GM23338 (cell line): ENCODE measurements around the gene IGF1R. TPM values are rescaled to one million over a fixed set of nuclear protein-coding genes. Genes with fewer than 3 reads are reported as not detected.

Experiments used
- ATAC-seq: fragments of 200-7000 bp; cut with Tn5 transposase; 3 replicates; pipeline ENCODE4 v1.9.1; 2020
- DNase-seq: peaks from one replicate; pipeline ENCODE4 v3.0.0-alpha.2; 2015; ENCODE audit warnings: low spot score
- H2AFZ ChIP-seq: fragments of 200-600 bp; sonication (generic); 2 replicates; pipeline ENCODE4 v1.8.0; 2016; ENCODE audit warnings: antibody characterized with exemption, mild to moderate bottlenecking, moderate library complexity
- H3F3A ChIP-seq: fragments of 200-600 bp; sonication (generic); replicated peaks from 2 replicates; pipeline ENCODE4 v1.8.0; 2017; ENCODE audit warnings: antibody characterized with exemption, mixed run types, low read depth
- H3K27ac ChIP-seq: fragments of 200-600 bp; sonication (generic); 2 replicates; pipeline ENCODE4 v1.6.1; 2016; ENCODE audit warnings: low read depth
- H3K27me3 ChIP-seq: fragments of 200-600 bp; sonication (generic); 2 replicates; pipeline ENCODE4 v1.8.0; 2016; ENCODE audit warnings: mild to moderate bottlenecking, mixed run types, moderate library complexity; ENCODE audit not compliant: insufficient read depth
- H3K36me3 ChIP-seq: fragments of 200-600 bp; sonication (generic); 2 replicates; pipeline ENCODE4 v1.8.0; 2016; ENCODE audit warnings: mild to moderate bottlenecking; ENCODE audit not compliant: insufficient read depth
- H3K4me1 ChIP-seq: fragments of 200-600 bp; sonication (generic); 2 replicates; pipeline ENCODE4 v1.8.0; 2016; ENCODE audit warnings: mild to moderate bottlenecking, moderate library complexity; ENCODE audit not compliant: insufficient read depth
- H3K4me2 ChIP-seq: fragments of 200-600 bp; sonication (generic); 2 replicates; pipeline ENCODE4 v1.7.1; 2017; ENCODE audit warnings: mixed run types
- H3K4me3 ChIP-seq: fragments of 200-600 bp; sonication (generic); 2 replicates; pipeline ENCODE4 v1.6.1; 2016; ENCODE audit warnings: mixed run types
- H3K79me2 ChIP-seq: fragments of 200-600 bp; sonication (generic); replicated peaks from 2 replicates; pipeline ENCODE4 v1.8.0; 2017; ENCODE audit warnings: mild to moderate bottlenecking; ENCODE audit not compliant: insufficient read depth
- H3K9me2 ChIP-seq: fragments of 200-600 bp; sonication (generic); 2 replicates; pipeline ENCODE4 v1.8.0; 2017; ENCODE audit not compliant: insufficient read depth
- H4K20me1 ChIP-seq: fragments of 200-600 bp; sonication (generic); replicated peaks from 2 replicates; pipeline ENCODE4 v1.8.0; 2017; ENCODE audit warnings: mild to moderate bottlenecking; ENCODE audit not compliant: insufficient read depth
- H3K27ac Mint-ChIP-seq: 2 replicates; pipeline ENCODE4 v1.8.0; 2020; ENCODE audit warnings: inconsistent platforms, mild to moderate bottlenecking, moderate library complexity, mixed read lengths
- H3K27me3 Mint-ChIP-seq: 3 replicates; pipeline ENCODE4 v1.8.0; 2022; ENCODE audit warnings: low read depth, mild to moderate bottlenecking, moderate library complexity, mixed read lengths, inconsistent platforms; ENCODE audit not compliant: insufficient read depth, poor library complexity
- H3K36me3 Mint-ChIP-seq: 3 replicates; pipeline ENCODE4 v1.8.0; 2021; ENCODE audit warnings: low read depth, mild to moderate bottlenecking, inconsistent platforms, moderate library complexity, mixed read lengths
- H3K4me1 Mint-ChIP-seq: 3 replicates; pipeline ENCODE4 v1.8.0; 2020; ENCODE audit warnings: mild to moderate bottlenecking, inconsistent platforms, mixed read lengths
- H3K4me3 Mint-ChIP-seq: 3 replicates; pipeline ENCODE4 v1.8.0; 2021; ENCODE audit warnings: moderate library complexity, mild to moderate bottlenecking, inconsistent platforms, mixed read lengths
- H3K9me3 Mint-ChIP-seq: 3 replicates; pipeline ENCODE4 v1.8.0; 2020; ENCODE audit warnings: moderate library complexity, mild to moderate bottlenecking, inconsistent platforms, mixed read lengths
- CREB1 ChIP-seq: fragments of 250-450 bp; sonication (Bioruptor Pico); IDR thresholded peaks from 2 replicates; pipeline ENCODE4 v1.5.0; 2020; ENCODE audit warnings: low read depth, mild to moderate bottlenecking, moderate library complexity
- EZH2 ChIP-seq: fragments of 200-600 bp; sonication (generic); IDR thresholded peaks from one replicate; pipeline ENCODE4 v1.8.0; 2017; ENCODE audit warnings: antibody characterized with exemption, mild to moderate bottlenecking, low read depth; ENCODE audit not compliant: unreplicated experiment
- JUNB ChIP-seq: IDR thresholded peaks from one replicate; pipeline ENCODE4 v1.6.1; 2016; ENCODE audit warnings: antibody characterized with exemption; ENCODE audit not compliant: unreplicated experiment
- NANOG ChIP-seq: IDR thresholded peaks from 2 replicates; pipeline ENCODE4 v1.6.1; 2016; ENCODE audit warnings: antibody characterized with exemption, borderline replicate concordance
- POLR2AphosphoS5 ChIP-seq: IDR thresholded peaks from 2 replicates; pipeline ENCODE4 v1.6.1; 2016; ENCODE audit warnings: antibody characterized with exemption, low read depth
- STAT1 ChIP-seq: IDR thresholded peaks from one replicate; pipeline ENCODE4 v1.6.1; 2016; ENCODE audit warnings: antibody characterized with exemption; ENCODE audit not compliant: unreplicated experiment
- ZNF114 ChIP-seq: fragments of 250-450 bp; sonication (Bioruptor Pico); IDR thresholded peaks from 2 replicates; pipeline ENCODE4 v1.5.0; 2020; ENCODE audit warnings: mild to moderate bottlenecking, moderate library complexity
- polyA plus RNA-seq: library from polyadenylated mRNA; unstranded; fragments of >200 nt; fragmentation: Nextera tagmentation; extraction: Ambion mirVana; gene quantifications from 2 replicates; pipeline ENCODE4 v1.2.1, GENCODE V29; 2016
- total RNA-seq: library from RNA; depleted of rRNA; stranded (reverse); fragments of >200 nt; shearing (Covaris generic); gene quantifications from 2 replicates; pipeline ENCODE4 v1.2.3, GENCODE V29; 2014
- TF ChIP-seq, protein P1 (sequence below), 2 experiments: fragments of 200-600 bp in 1 of 2; sonication (generic) in 1 of 2; conservative IDR thresholded peaks; 2 replicates each; pipeline versions ENCODE4 v1.5.1 to v1.6.1; 2016 to 2017; ENCODE audit warnings: antibody characterized with exemption in 2 of 2, low read depth in 2 of 2, mild to moderate bottlenecking in 2 of 2, moderate library complexity in 1 of 2

Gene IGF1R
- total and polyA plus RNA-seq, 2 experiments from 2014 or later = 20.4 to 92.2 TPM

- no peak overlapping the region for H3K27ac Mint-ChIP-seq
- no peaks in the 10 kb centered on the region; the same call in 1 of the 2 replicates for H3F3A ChIP-seq
- H3K4me2 ChIP-seq = no peak overlapping the region
- no peak overlapping the region for H3K27ac ChIP-seq
- H3K27me3 Mint-ChIP-seq = no peaks in the 10 kb centered on the region
- H2AFZ ChIP-seq = no peak overlapping the region
- no peaks in the 10 kb centered on the region for H4K20me1 ChIP-seq
- ATAC-seq (no peak), DNase-seq (no peak)
- H3K9me3 Mint-ChIP-seq = no peaks in the 10 kb centered on the region
- H3K4me3 Mint-ChIP-seq = no peak overlapping the region; the same call in 2 of the 3 replicates
- peaks cover 17% of the 10 kb centered on the region for H3K79me2 ChIP-seq
- no peaks in the 10 kb centered on the region for H3K9me2 ChIP-seq
- H3K36me3 ChIP-seq = no peaks in the 10 kb centered on the region
- H3K36me3 Mint-ChIP-seq = no peaks in the 10 kb centered on the region
- no peaks in the 10 kb centered on the region for H3K27me3 ChIP-seq
- no peak for TF ChIP-seq STAT1
- TF ChIP-seq NANOG = no peak
- no peak for TF ChIP-seq EZH2
- TF ChIP-seq JUNB = no peak
- TF ChIP-seq ZNF114 = no peak
- no peak overlapping the region for H3K4me3 ChIP-seq
- H3K4me1 Mint-ChIP-seq = peaks cover 11% of the 10 kb centered on the region
- peaks cover 16% of the 10 kb centered on the region for H3K4me1 ChIP-seq
These were observed 5.2 kb upstream of the IGF1R start for GRCh38 chr15:98643115-98643514.

- TF ChIP-seq STAT1 = no peak
- H3K4me1 ChIP-seq = peaks cover 16% of the 10 kb centered on the region
- H3K27ac ChIP-seq = peak overlapping the region; percentile 51
- Mint-ChIP-seq H3K27me3 (peaks cover 9% of the 10 kb centered on the region), H3K9me3 (peaks cover 3% of the 10 kb centered on the region; the same call in 2 of the 3 replicates), H3K4me1 (peaks cover 11% of the 10 kb centered on the region), H3K27ac (peak overlapping the region; percentile 95), H3K4me3 (peak overlapping the region; percentile 94), H3K36me3 (no peaks in the 10 kb centered on the region; the same call in 2 of the 3 replicates)
- peak overlapping the region; percentile 92 for H3K4me3 ChIP-seq
- H3K36me3 ChIP-seq = no peaks in the 10 kb centered on the region
- H4K20me1 ChIP-seq = 0 out of 2 replicates have a peak, but pooled peaks cover under 1% of the 10 kb centered on the region
- peaks cover 41% of the 10 kb centered on the region for H3K79me2 ChIP-seq
- H3F3A ChIP-seq = no peaks in the 10 kb centered on the region; the same call in 1 of the 2 replicates
- H3K27me3 ChIP-seq = no peaks in the 10 kb centered on the region
- ATAC-seq (no peak), DNase-seq (no peak)
- peak overlapping the region; percentile 40 for H2AFZ ChIP-seq
- no peaks in the 10 kb centered on the region for H3K9me2 ChIP-seq
- H3K4me2 ChIP-seq = peak overlapping the region; percentile 87
These were observed 1.8 kb upstream of the IGF1R start for GRCh38 chr15:98646546-98647025.

DNA sequence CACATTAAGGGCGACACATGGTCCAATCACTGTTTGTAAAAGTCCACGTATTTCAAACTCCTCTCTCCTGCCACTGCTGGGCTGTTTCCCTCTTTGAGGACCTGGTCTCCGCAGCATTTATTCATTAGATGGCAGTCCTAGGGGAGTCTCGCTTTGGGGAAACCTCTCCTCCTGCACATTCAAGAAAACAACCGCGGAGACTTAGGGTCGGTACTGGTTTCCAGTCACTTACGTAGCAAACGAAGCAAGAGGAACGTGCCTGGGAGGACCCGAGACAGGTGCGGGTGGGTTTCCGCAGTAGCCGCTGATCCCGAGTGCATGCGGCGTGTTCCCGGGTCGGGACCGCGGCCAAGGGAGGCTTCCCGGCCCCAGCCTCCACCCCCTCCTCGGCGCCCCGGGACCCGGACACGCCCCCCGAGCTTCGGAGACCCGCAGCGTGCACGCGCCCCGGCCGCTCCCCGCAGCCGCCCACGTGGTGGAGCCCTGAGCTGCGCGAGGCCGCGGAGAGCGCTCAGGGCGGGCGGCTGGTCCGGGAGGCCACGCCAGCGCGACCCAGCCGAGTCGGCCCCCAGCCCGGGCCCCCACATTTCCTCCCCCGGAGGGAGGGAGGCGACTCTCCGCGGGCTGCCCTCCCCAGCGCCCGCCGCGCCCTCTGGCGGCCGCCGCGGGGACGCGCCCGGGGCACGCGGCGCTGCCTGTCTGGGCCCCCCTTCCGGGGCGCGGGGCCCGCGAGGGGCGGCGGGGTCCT, 1.1 kb upstream of the IGF1R start:
- ATAC-seq = peak; percentile 51
- Mint-ChIP-seq H3K27ac (peak overlapping the region; percentile 95), H3K9me3 (peaks cover 3% of the 10 kb centered on the region; the same call in 2 of the 3 replicates), H3K4me1 (peaks cover 16% of the 10 kb centered on the region), H3K4me3 (peak overlapping the region; percentile 94), H3K36me3 (no peaks in the 10 kb centered on the region; the same call in 2 of the 3 replicates), H3K27me3 (peaks cover 9% of the 10 kb centered on the region)
- H3K27ac ChIP-seq = peak overlapping the region; percentile 99
- peak overlapping the region; percentile 92 for H3K4me3 ChIP-seq
- peaks cover 7% of the 10 kb centered on the region; the same call in 1 of the 2 replicates for H4K20me1 ChIP-seq
- H2AFZ ChIP-seq = peak overlapping the region; percentile 40
- peaks cover 47% of the 10 kb centered on the region for H3K79me2 ChIP-seq
- H3F3A ChIP-seq = no peaks in the 10 kb centered on the region; the same call in 1 of the 2 replicates
- peak overlapping the region; percentile 87 for H3K4me2 ChIP-seq
- H3K4me1 ChIP-seq = peaks cover 21% of the 10 kb centered on the region
- no peaks in the 10 kb centered on the region for H3K9me2 ChIP-seq
- peak; percentile 90 for DNase-seq
- H3K36me3 ChIP-seq = no peaks in the 10 kb centered on the region
- H3K27me3 ChIP-seq = no peaks in the 10 kb centered on the region
- TF ChIP-seq POLR2AphosphoS5 (peak; percentile 66), CREB1 (no peak), NANOG (no peak), STAT1 (no peak), ZNF114 (no peak), EZH2 (no peak)
- TF ChIP-seq, protein P1, sequence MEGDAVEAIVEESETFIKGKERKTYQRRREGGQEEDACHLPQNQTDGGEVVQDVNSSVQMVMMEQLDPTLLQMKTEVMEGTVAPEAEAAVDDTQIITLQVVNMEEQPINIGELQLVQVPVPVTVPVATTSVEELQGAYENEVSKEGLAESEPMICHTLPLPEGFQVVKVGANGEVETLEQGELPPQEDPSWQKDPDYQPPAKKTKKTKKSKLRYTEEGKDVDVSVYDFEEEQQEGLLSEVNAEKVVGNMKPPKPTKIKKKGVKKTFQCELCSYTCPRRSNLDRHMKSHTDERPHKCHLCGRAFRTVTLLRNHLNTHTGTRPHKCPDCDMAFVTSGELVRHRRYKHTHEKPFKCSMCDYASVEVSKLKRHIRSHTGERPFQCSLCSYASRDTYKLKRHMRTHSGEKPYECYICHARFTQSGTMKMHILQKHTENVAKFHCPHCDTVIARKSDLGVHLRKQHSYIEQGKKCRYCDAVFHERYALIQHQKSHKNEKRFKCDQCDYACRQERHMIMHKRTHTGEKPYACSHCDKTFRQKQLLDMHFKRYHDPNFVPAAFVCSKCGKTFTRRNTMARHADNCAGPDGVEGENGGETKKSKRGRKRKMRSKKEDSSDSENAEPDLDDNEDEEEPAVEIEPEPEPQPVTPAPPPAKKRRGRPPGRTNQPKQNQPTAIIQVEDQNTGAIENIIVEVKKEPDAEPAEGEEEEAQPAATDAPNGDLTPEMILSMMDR (conservative IDR thresholded peaks at IDR 0.05; ENCODE audit: low read depth in 2 of 2) = peak in 1 of 2 experiments; percentile 45; a peak in 3 of 4 replicates
